B cell (primary cell): ENCODE measurements around the gene CCDC178. TPM values are rescaled to one million over a fixed set of nuclear protein-coding genes. Genes with fewer than 3 reads are reported as not detected.

Source experiments
- ATAC-seq: fragments of 200-7000 bp; cut with Tn5 transposase; one replicate; pipeline ENCODE4 v1.10.0; 2021; ENCODE audit warnings: low read depth, mild to moderate bottlenecking, moderate number of reproducible peaks, moderate library complexity
- CTCF ChIA-PET: fragments of 350-600 bp; sonication (Branson Sonifier 250); formaldehyde crosslinking; loops from one replicate; lab custom pipeline; 2021; ENCODE audit warnings: antibody characterized with exemption, inconsistent platforms; lab: Charles Lee
- POLR2A ChIA-PET: fragments of 350-600 bp; sonication (Branson Sonifier 250); formaldehyde crosslinking; loops from one replicate; lab custom pipeline; 2021; ENCODE audit warnings: antibody characterized with exemption; lab: Charles Lee
- DNase-seq: peaks from one replicate; pipeline ENCODE4 v3.0.0; 2013
- H2AFZ ChIP-seq: 2 replicates; pipeline ENCODE4 v1.6.1; 2012; ENCODE audit warnings: mild to moderate bottlenecking, low read depth, low read length; ENCODE audit not compliant: insufficient read depth, poor library complexity, severe bottlenecking
- H3K27ac ChIP-seq, 2 donors: 1 replicate in 1 of 2; 2 replicates in 1 of 2; pipeline ENCODE4 v1.5.1; 2012 to 2013; ENCODE audit warnings: low read length in 2 of 2, mild to moderate bottlenecking in 2 of 2, moderate library complexity in 1 of 2
- H3K27me3 ChIP-seq, 4 experiments: fragments of 200-600 bp in 1 of 4; sonication (generic) in 1 of 4; replicated peaks in 1 of 4; 1 replicate in 2 of 4; 2 replicates in 2 of 4; pipeline versions ENCODE4 v1.6.1 to v1.7.0; 2013 to 2016; ENCODE audit warnings: low read length in 3 of 4, mild to moderate bottlenecking in 2 of 4, mixed read lengths in 1 of 4, moderate library complexity in 1 of 4; ENCODE audit not compliant: insufficient read depth in 4 of 4, control insufficient read depth in 3 of 4; ENCODE audit errors: control extremely low read depth in 1 of 4
- H3K36me3 ChIP-seq, 2 experiments: replicated peaks in 1 of 2; 1 replicate in 1 of 2; 2 replicates in 1 of 2; pipeline versions ENCODE4 v1.6.1 to v1.7.1; 2013; ENCODE audit warnings: low read length in 1 of 2; ENCODE audit not compliant: insufficient read depth in 2 of 2, control insufficient read depth in 1 of 2; ENCODE audit errors: control extremely low read depth in 1 of 2, extremely low read depth in 1 of 2
- H3K4me1 ChIP-seq, 2 donors: fragments of 200-600 bp in 1 of 2; sonication (generic) in 1 of 2; 1 replicate in 1 of 2; 2 replicates in 1 of 2; pipeline versions ENCODE4 v1.5.1 to v1.6.1; 2013 to 2017; ENCODE audit warnings: low read length in 2 of 2; ENCODE audit not compliant: control insufficient read depth in 2 of 2, insufficient read depth in 2 of 2
- H3K4me2 ChIP-seq: replicated peaks from 2 replicates; pipeline ENCODE3; 2012; ENCODE audit warnings: mild to moderate bottlenecking, low read depth, low read length; ENCODE audit not compliant: poor library complexity, severe bottlenecking
- H3K4me3 ChIP-seq, 5 experiments: fragments of 200-600 bp in 1 of 5; sonication (generic) in 1 of 5; 1 replicate in 3 of 5; 2 replicates in 2 of 5; pipeline versions ENCODE4 v1.5.1 to v1.7.0; 2011 to 2016; ENCODE audit warnings: low read length in 4 of 5, mild to moderate bottlenecking in 4 of 5, low read depth in 2 of 5, control low read depth in 1 of 5, moderate library complexity in 1 of 5; ENCODE audit not compliant: insufficient read depth in 1 of 5; ENCODE audit errors: control extremely low read depth in 1 of 5, extremely low read depth in 1 of 5
- H3K79me2 ChIP-seq: fragments of 200-600 bp; sonication (generic); one replicate; pipeline ENCODE4 v1.6.0; 2016; ENCODE audit warnings: low read length; ENCODE audit not compliant: control insufficient read depth, insufficient read depth
- H3K9ac ChIP-seq: fragments of 200-600 bp; sonication (generic); 2 replicates; pipeline ENCODE4 v1.6.1; 2017; ENCODE audit warnings: mild to moderate bottlenecking, low read length, moderate library complexity
- H3K9me3 ChIP-seq, 3 donors: one replicate each; pipeline versions ENCODE4 v1.6.1 to v1.7.1; 2013; ENCODE audit warnings: low read length in 2 of 3; ENCODE audit not compliant: control insufficient read depth in 2 of 3, insufficient read depth in 1 of 3; ENCODE audit errors: control extremely low read depth in 1 of 3
- H4K20me1 ChIP-seq: 2 replicates; pipeline ENCODE4 v1.6.0; 2012; ENCODE audit warnings: mild to moderate bottlenecking, low read length; ENCODE audit not compliant: insufficient read depth, control insufficient read depth, poor library complexity, severe bottlenecking
- H3K27ac Mint-ChIP-seq: one replicate; pipeline ENCODE4 v1.8.0; 2021; ENCODE audit warnings: mixed read lengths
- H3K27me3 Mint-ChIP-seq: one replicate; pipeline ENCODE4 v1.8.0; 2021; ENCODE audit warnings: mixed read lengths
- H3K4me1 Mint-ChIP-seq: one replicate; pipeline ENCODE4 v1.8.0; 2021; ENCODE audit warnings: mixed read lengths
- H3K4me3 Mint-ChIP-seq: one replicate; pipeline ENCODE4 v1.8.0; 2021; ENCODE audit warnings: mixed read lengths
- H3K9me3 Mint-ChIP-seq: one replicate; pipeline ENCODE4 v1.8.0; 2022; ENCODE audit warnings: mixed read lengths; ENCODE audit not compliant: insufficient read depth
- CTCF ChIP-seq: fragments of 200-600 bp; IDR thresholded peaks from one replicate; pipeline ENCODE4 v1.8.0; 2022; ENCODE audit warnings: antibody characterized with exemption, mild to moderate bottlenecking
- EZH2 ChIP-seq: IDR thresholded peaks from 2 replicates; pipeline ENCODE4 v1.6.1; 2012; ENCODE audit warnings: borderline replicate concordance, low read depth, mild to moderate bottlenecking, moderate library complexity, low read length; ENCODE audit not compliant: insufficient read depth, poor library complexity, severe bottlenecking
- whole genome bisulfite sequencing: methylation state at CpG from one replicate; pipeline ENCODE4 v1.1.5; 2013; ENCODE audit warnings: missing lambda C conversion rate; ENCODE audit not compliant: insufficient coverage; 5-methylcytosine and 5-hydroxymethylcytosine counted together
- intact Hi-C: fragments of 100-400 bp; cut with micrococcal nuclease; formaldehyde crosslinking; loops from one replicate; pipeline ENCODE4 v1.10.0; 2022
- polyA plus RNA-seq: library from polyadenylated mRNA; depleted of rRNA; stranded (reverse); fragments of >200 nt; gene quantifications from 2 replicates; pipeline ENCODE4 v1.2.3, GENCODE V29; 2012
- total RNA-seq, 2 donors: library from RNA; stranded (reverse); fragments of 120-200 nt in 1 of 2; gene quantifications; 1 replicate in 1 of 2; 2 replicates in 1 of 2; pipeline versions ENCODE4 v1.2.3 to v1.2.4, GENCODE V29; 2013 to 2022

Gene CCDC178
- total and polyA plus RNA-seq, 2 donors (not counting 1 experiment from before 2014, with no cell fraction given): not detected

- Mint-ChIP-seq H3K27me3 (no peaks in the 10 kb centered on the region), H3K4me1 (peaks cover 46% of the 10 kb centered on the region), H3K9me3 (peaks cover 2% of the 10 kb centered on the region), H3K4me3 (no peak overlapping the region), H3K27ac (no peak overlapping the region)
- DNase-seq: no peak
- H2AFZ ChIP-seq: no peak overlapping the region
- intact Hi-C loops: no loop called here
- H3K4me3 ChIP-seq: no peak overlapping the region
- H3K79me2 ChIP-seq: no peaks in the 10 kb centered on the region
- H3K36me3 ChIP-seq: no peaks in the 10 kb centered on the region
- H3K27me3 ChIP-seq: no peaks in the 10 kb centered on the region
- no peak overlapping the region for H3K27ac ChIP-seq
- CTCF ChIA-PET: interaction anchor here (1.7 kb wide), 1 partner anchor 16 kb away, joined by 4 read pairs; no protein-coding TSS in a partner anchor
- TF ChIP-seq EZH2 (no peak), CTCF (no peak)
- H3K9ac ChIP-seq: no peak overlapping the region
- no peaks in the 10 kb centered on the region for H4K20me1 ChIP-seq
- POLR2A ChIA-PET: no interaction called here
- peaks cover 35 to 42% of the 10 kb centered on the region in 2 donors for H3K4me1 ChIP-seq
- WGBS: 97% methylated on average over 8 of the region's 12 CpGs
- H3K4me2 ChIP-seq: no peak overlapping the region
- H3K9me3 ChIP-seq: peaks cover 0 to 8% (median 1%) of the 10 kb centered on the region in 3 donors
- ATAC-seq: no peak
Measured at GRCh38 chr18:32907648-32908423, 532.7 kb downstream of the CCDC178 start.

DNA sequence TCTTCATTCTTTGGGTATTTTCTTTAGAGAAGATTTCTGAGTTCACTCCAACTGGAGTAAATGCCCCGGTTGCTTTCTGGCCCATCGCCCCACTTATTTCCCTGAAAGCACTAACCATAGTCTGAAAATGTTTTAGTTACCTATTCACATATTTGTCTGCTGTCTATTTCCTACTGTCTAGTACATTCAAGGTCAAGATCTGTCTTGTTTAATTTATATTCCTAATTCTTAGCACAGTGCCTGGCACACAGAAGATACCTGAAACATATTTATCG, 533.3 kb downstream of the CCDC178 start:
- DNase-seq: no peak
- Mint-ChIP-seq H3K27ac (no peak overlapping the region), H3K4me1 (peaks cover 51% of the 10 kb centered on the region), H3K9me3 (peaks cover 2% of the 10 kb centered on the region), H3K4me3 (no peak overlapping the region), H3K27me3 (no peaks in the 10 kb centered on the region)
- Histone ChIP-seq H3K4me2 (no peak overlapping the region), H3K4me1 (peaks cover 41 to 48% of the 10 kb centered on the region in 2 donors), H3K27ac (no peak overlapping the region), H4K20me1 (no peaks in the 10 kb centered on the region), H3K9me3 (peaks cover 0 to 8% (median 1%) of the 10 kb centered on the region in 3 donors), H3K36me3 (no peaks in the 10 kb centered on the region), H3K27me3 (no peaks in the 10 kb centered on the region), H3K79me2 (no peaks in the 10 kb centered on the region), H3K9ac (no peak overlapping the region), H3K4me3 (no peak overlapping the region), H2AFZ (no peak overlapping the region)
- TF ChIP-seq CTCF: no peak
- TF ChIP-seq EZH2: no peak
- no peak for ATAC-seq
- ChIA-PET CTCF (no interaction called here), POLR2A (no interaction called here)
- intact Hi-C loops: no loop called here
- no CpG with 5 or more reads among the region's 3 CpGs for WGBS
